GM12878 (cell line): ENCODE data around the gene WNT5A. TPM values are rescaled to one million over a fixed set of nuclear protein-coding genes. Genes with fewer than 3 reads are reported as not detected.

Source experiments
- ATAC-seq: fragments of 200-7000 bp; cut with Tn5 transposase; 3 replicates; pipeline ENCODE4 v1.9.1; 2020; ENCODE audit warnings: mild to moderate bottlenecking, moderate library complexity
- BruUV-seq: library from RNA; stranded (reverse); fragments of 400-500 nt; replicated peaks from 2 replicates; lab custom pipeline; 2021; lab: Mats Ljungman, UMichigan
- CTCF ChIA-PET: fragments of 300-600 bp; sonication (Branson Sonifier 250); formaldehyde crosslinking; extraction: SDS; loops from one replicate; lab custom pipeline; 2021; ENCODE audit warnings: inconsistent platforms; lab: Yijun Ruan, JAX
- POLR2A ChIA-PET: fragments of 350-600 bp; formaldehyde crosslinking; extraction: SDS; loops from one replicate; lab custom pipeline; 2021; ENCODE audit warnings: inconsistent platforms; lab: Charles Lee
- RAD21 ChIA-PET: fragments of 300-600 bp; sonication (Branson Sonifier 250); formaldehyde crosslinking; loops from one replicate; lab custom pipeline; 2023; ENCODE audit warnings: antibody characterized with exemption; ENCODE audit not compliant: unreplicated experiment; lab: Charles Lee
- SMC1A ChIA-PET: fragments of 300-600 bp; sonication (Branson Sonifier 250); formaldehyde crosslinking; loops from one replicate; lab custom pipeline; 2023; ENCODE audit not compliant: unreplicated experiment, uncharacterized antibody; lab: Charles Lee
- DNase-seq: peaks from one replicate; pipeline ENCODE4 v3.0.0-alpha.2; 2011; ENCODE audit warnings: low read depth, low spot score
- FAIRE-seq: peaks from 3 replicates; lab custom pipeline; 2011; peaks lifted over from hg19 to GRCh38; lab: Jason Lieb, UNC
- H2AFZ ChIP-seq: 2 replicates; pipeline ENCODE4 v1.6.0; 2011; ENCODE audit warnings: low read depth, low read length, control low read depth; ENCODE audit not compliant: control insufficient read depth
- H3K27ac ChIP-seq: 2 replicates; pipeline ENCODE4 v1.5.1; 2011; ENCODE audit warnings: control low read depth; ENCODE audit not compliant: control insufficient read depth, insufficient read depth
- H3K27me3 ChIP-seq, 2 experiments: replicated peaks in 1 of 2; 2 replicates each; pipeline versions ENCODE4 v1.6.0 to v1.6.1; 2011; ENCODE audit warnings: low read length in 1 of 2; ENCODE audit not compliant: control insufficient read depth in 2 of 2, insufficient read depth in 2 of 2
- H3K36me3 ChIP-seq, 2 experiments: 2 replicates each; pipeline ENCODE4 v1.5.1; 2011; ENCODE audit warnings: low read length in 1 of 2; ENCODE audit not compliant: control insufficient read depth in 2 of 2, insufficient read depth in 2 of 2
- H3K4me1 ChIP-seq: 2 replicates; pipeline ENCODE4 v1.6.1; 2011; ENCODE audit warnings: mild to moderate bottlenecking, low read length, moderate library complexity, mixed read lengths; ENCODE audit not compliant: control insufficient read depth, insufficient read depth
- H3K4me2 ChIP-seq: 2 replicates; pipeline ENCODE4 v1.6.0; 2011; ENCODE audit warnings: control low read depth; ENCODE audit not compliant: control insufficient read depth, insufficient read depth
- H3K4me3 ChIP-seq: fragments of 200-600 bp; sonication (generic); 2 replicates; pipeline ENCODE4 v1.5.1; 2016
- H3K79me2 ChIP-seq: 2 replicates; pipeline ENCODE4 v1.6.0; 2011; ENCODE audit warnings: low read length; ENCODE audit not compliant: control insufficient read depth, insufficient read depth
- H3K9ac ChIP-seq: 2 replicates; pipeline ENCODE4 v1.8.0; 2011; ENCODE audit warnings: low read length, control low read depth, mixed read lengths; ENCODE audit not compliant: control insufficient read depth, insufficient read depth
- H3K9me3 ChIP-seq: replicated peaks from 3 replicates; pipeline ENCODE4 v1.5.1; 2011; ENCODE audit warnings: mild to moderate bottlenecking, low read length; ENCODE audit not compliant: control insufficient read depth, insufficient read depth
- H4K20me1 ChIP-seq: 2 replicates; pipeline ENCODE4 v1.6.0; 2011; ENCODE audit not compliant: control insufficient read depth, insufficient read depth
- ASH2L ChIP-seq: fragments of 300-600, 200-600 bp; sonication (generic); IDR thresholded peaks from 2 replicates; pipeline ENCODE4 v1.6.1; 2017; ENCODE audit warnings: low read depth, mild to moderate bottlenecking, borderline replicate concordance
- CEBPZ ChIP-seq: fragments of 150-350 bp; IDR thresholded peaks from 2 replicates; pipeline ENCODE4 v1.6.1; 2016; ENCODE audit warnings: low read depth, low read length
- HDAC6 ChIP-seq: fragments of 200-600 bp; sonication (generic); IDR thresholded peaks from one replicate; pipeline ENCODE4 v1.8.0; 2017; ENCODE audit warnings: antibody characterized with exemption; ENCODE audit not compliant: unreplicated experiment
- MEF2A ChIP-seq: IDR thresholded peaks from 2 replicates; pipeline ENCODE4 v1.6.1; 2011; ENCODE audit warnings: low read depth, mild to moderate bottlenecking, low read length, moderate library complexity; ENCODE audit not compliant: insufficient read depth
- MTA2 ChIP-seq: fragments of 450-650 bp; IDR thresholded peaks from 2 replicates; pipeline ENCODE4 v1.6.1; 2016; ENCODE audit warnings: low read depth, mild to moderate bottlenecking, moderate library complexity
- MTA3 ChIP-seq: IDR thresholded peaks from 2 replicates; pipeline ENCODE4 v1.6.1; 2012; ENCODE audit warnings: low read length, inconsistent platforms, borderline replicate concordance
- MXI1 ChIP-seq: fragments of 150-350 bp; IDR thresholded peaks from 2 replicates; pipeline ENCODE4 v1.6.1; 2011; ENCODE audit warnings: low read depth, mild to moderate bottlenecking, inconsistent platforms, low read length, improper control_type of control experiment
- NR2C2 ChIP-seq: IDR thresholded peaks from 2 replicates; pipeline ENCODE4 v1.6.1; 2011; ENCODE audit warnings: borderline replicate concordance, low read depth; ENCODE audit not compliant: control insufficient read depth, insufficient read length
- RB1 ChIP-seq: fragments of 450-650 bp; formaldehyde crosslinking; IDR thresholded peaks from 2 replicates; pipeline ENCODE4 v1.6.1; 2017; ENCODE audit warnings: mild to moderate bottlenecking, borderline replicate concordance
- SREBF2 ChIP-seq: IDR thresholded peaks from 2 replicates; pipeline ENCODE4 v1.6.1; 2012; ENCODE audit warnings: mild to moderate bottlenecking, low read length
- ZNF24 ChIP-seq: fragments of 450-650 bp; IDR thresholded peaks from 2 replicates; pipeline ENCODE4 v1.6.1; 2017; ENCODE audit warnings: antibody characterized with exemption, mild to moderate bottlenecking
- ZNF592 ChIP-seq: fragments of 450-650 bp; IDR thresholded peaks from 2 replicates; pipeline ENCODE4 v1.6.1; 2017; ENCODE audit warnings: mild to moderate bottlenecking, moderate library complexity
- WGBS: methylation state at CpG from one replicate; pipeline ENCODE4 v1.1.6; 2016; ENCODE audit warnings: low lambda C conversion rate; ENCODE audit not compliant: insufficient replicate concordance, insufficient coverage; ENCODE audit errors: missing lambda C conversion rate; 5-methylcytosine and 5-hydroxymethylcytosine counted together
- in situ Hi-C: fragments of 300-500 bp; cut with MboI; formaldehyde crosslinking; loops from 9 replicates; pipeline ENCODE4 v1.14.3; 2018; ENCODE audit warnings: mixed read lengths
- intact Hi-C: fragments of 100-400 bp; cut with micrococcal nuclease; formaldehyde crosslinking; loops from one replicate; pipeline ENCODE4 v1.14.2; 2022; ENCODE audit not compliant: unreplicated experiment
- polyA plus RNA-seq, 11 experiments: library from polyadenylated mRNA; depleted of rRNA in 4 of 11; unstranded in 6 of 11; stranded (reverse) in 5 of 11; fragments of >200 nt; fragmentation: Nextera tagmentation in 4 of 11; fragmentation: Illumina TruSeq in 1 of 11; extraction: Ambion mirVana in 4 of 11; extraction: Trizol in 1 of 11; gene quantifications; 1 replicate in 1 of 11; 2 replicates in 10 of 11; pipeline versions ENCODE4 v1.2.1 to v1.2.3, GENCODE V29; 2011 to 2016; ENCODE audit warnings: inconsistent platforms in 2 of 11, missing spikeins in 2 of 11, low read depth in 1 of 11
- total RNA-seq, 4 experiments: library from RNA; depleted of rRNA in 3 of 4; stranded (reverse); fragments of >200 nt in 3 of 4; fragmentation: Illumina TruSeq in 1 of 4; extraction: Trizol in 1 of 4; gene quantifications; 2 replicates each; pipeline versions ENCODE4 v1.2.1 to v1.2.3, GENCODE V29; 2013 to 2021

Gene WNT5A
- total and polyA plus RNA-seq, 10 of the 15 experiments (the other 5 are each of a cell fraction or from before 2014, with no cell fraction given), result 0.06 to 2.8 (median 0.39) TPM

DNA sequence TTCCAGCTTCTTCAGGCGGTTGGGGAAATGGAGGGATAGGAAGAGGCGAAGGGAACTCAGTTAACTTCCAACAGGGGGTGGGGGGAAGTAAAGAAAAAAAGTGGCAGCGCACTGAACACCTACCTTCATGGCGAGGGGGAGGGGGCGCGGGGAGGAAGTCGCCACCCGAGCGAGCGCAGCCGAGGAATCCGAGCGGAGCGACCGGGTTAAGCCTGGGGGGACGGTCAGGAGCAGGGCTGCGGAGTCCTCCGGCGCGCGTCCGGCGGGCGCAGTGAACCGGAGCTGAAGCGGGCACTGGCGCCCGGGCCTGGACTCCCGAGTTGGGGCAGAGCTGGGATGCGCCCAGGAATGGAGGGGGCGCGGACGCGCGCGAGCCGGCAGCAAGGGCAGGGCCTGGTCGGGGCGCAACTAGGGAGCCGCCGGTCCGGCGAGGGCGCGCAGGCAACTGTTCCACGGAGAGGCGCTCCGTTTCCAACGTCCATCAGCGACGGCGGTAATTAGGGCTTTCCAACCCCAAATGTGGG is at the start of gene WNT5A (continued):
- TF ChIP-seq NR2C2 (no peak), ZNF24 (no peak), MTA3 (no peak), HDAC6 (peak; percentile 97)

GRCh38 chr3:55534876-55535275 is 47.8 kb upstream of the WNT5A start:
- WGBS, result 4% methylated on average over 2 of the region's 2 CpGs
- no peak overlapping the region for H2AFZ ChIP-seq
- H3K36me3 ChIP-seq, result no peaks in the 10 kb centered on the region
- no peaks in the 10 kb centered on the region for H3K27me3 ChIP-seq
- ChIA-PET CTCF (no interaction called here), RAD21 (no interaction called here), SMC1A (no interaction called here), POLR2A (interaction anchor here (0.6 kb wide), 1 partner anchor 14 kb away, joined by 5 read pairs; no protein-coding TSS in a partner anchor)
- DNase-seq, result no peak
- intact Hi-C loops, result no loop called here
- ATAC-seq, result no peak
- no peak for FAIRE-seq
- in situ Hi-C loops, result no loop called here
- no peaks in the 10 kb centered on the region for H4K20me1 ChIP-seq
- H3K9ac ChIP-seq, result no peak overlapping the region
- no peak overlapping the region for H3K4me2 ChIP-seq
- H3K4me1 ChIP-seq, result no peaks in the 10 kb centered on the region
- no peak overlapping the region for H3K27ac ChIP-seq
- BruUV-seq, result no TSS peak
- no peak for TF ChIP-seq ASH2L
- TF ChIP-seq MXI1, result no peak
- no peak for TF ChIP-seq CEBPZ
- no peak for TF ChIP-seq ZNF592
- no peak for TF ChIP-seq NR2C2
- TF ChIP-seq MTA2, result no peak
- no peak for TF ChIP-seq MEF2A
- no peak for TF ChIP-seq SREBF2
- no peak for TF ChIP-seq RB1
- H3K4me3 ChIP-seq, result no peak overlapping the region
- no peaks in the 10 kb centered on the region for H3K79me2 ChIP-seq
- H3K9me3 ChIP-seq, result no peaks in the 10 kb centered on the region; the same call in 2 of the 3 replicates
